ENCODE measurements around the gene SNN. TPM values are rescaled to one million over a fixed set of nuclear protein-coding genes. Genes with fewer than 3 reads are reported as not detected.
A peak's percentile ranks its signal among the peaks of the same experiment; 100 is the strongest.

The SNN gene
- total RNA-seq, 1 donor from 2014 or later, result 22.4 TPM

- ATAC-seq (peak; percentile 56), DNase-seq (peak; percentile 65)
- intact Hi-C loops (cut with micrococcal nuclease), result no loop called here
These were observed 7.6 kb downstream of the SNN start for GRCh38 chr16:11675561-11676511.

- DNase-seq (no peak), ATAC-seq (no peak)
- intact Hi-C loops (cut with micrococcal nuclease), result no loop called here
These were observed 8.5 kb downstream of the SNN start for GRCh38 chr16:11676799-11677198.

GRCh38 chr16:11677451-11677951 is 9.2 kb downstream of the SNN start:
- DNase-seq (no peak), ATAC-seq (peak; percentile 17)
- intact Hi-C loops (cut with micrococcal nuclease), result no loop called here

GRCh38 chr16:11677959-11678881 is 10.0 kb downstream of the SNN start:
- no peak for DNase-seq
- intact Hi-C loops (cut with micrococcal nuclease), result no loop called here
- no peak for ATAC-seq

- intact Hi-C loops (cut with micrococcal nuclease), result no loop called here
- no peak for DNase-seq
These were observed 11.0 kb downstream of the SNN start for GRCh38 chr16:11679250-11679649.

GRCh38 chr16:11679941-11680911 is 12.0 kb downstream of the SNN start:
- DNase-seq, result no peak
- intact Hi-C loops (cut with micrococcal nuclease), result no loop called here
- no peak for ATAC-seq

More at GRCh38 chr16:11679250-11679649, 11.0 kb downstream of the SNN start:
- no peak for ATAC-seq

- peak; percentile 15 for ATAC-seq
- DNase-seq, result no peak
These were observed 13.3 kb downstream of the SNN start for GRCh38 chr16:11681556-11681955.

GRCh38 chr16:11681976-11682654 is 13.9 kb downstream of the SNN start:
- ATAC-seq, result no peak
- no peak for DNase-seq
- intact Hi-C loops (cut with micrococcal nuclease), result no loop called here

More at GRCh38 chr16:11681556-11681955, 13.3 kb downstream of the SNN start:
- intact Hi-C loops (cut with micrococcal nuclease), result no loop called here

- intact Hi-C loops (cut with micrococcal nuclease), result no loop called here
- ATAC-seq, result no peak
- no peak for DNase-seq
These were observed 14.4 kb downstream of the SNN start for GRCh38 chr16:11682655-11683096.

- intact Hi-C loops (cut with micrococcal nuclease), result no loop called here
- DNase-seq (no peak), ATAC-seq (no peak)
These were observed 14.9 kb downstream of the SNN start for GRCh38 chr16:11683145-11683544.

GRCh38 chr16:11684231-11685025 is 16.2 kb downstream of the SNN start:
- no peak for ATAC-seq
- no peak for DNase-seq
- intact Hi-C loops (cut with micrococcal nuclease), result no loop called here

- DNase-seq (no peak), ATAC-seq (no peak)
- intact Hi-C loops (cut with micrococcal nuclease), result no loop called here
These were observed 17.8 kb downstream of the SNN start for GRCh38 chr16:11685844-11686618.

GRCh38 chr16:11686713-11687380 is 18.6 kb downstream of the SNN start:
- DNase-seq, result no peak
- intact Hi-C loops (cut with micrococcal nuclease), result no loop called here
- no peak for ATAC-seq

- intact Hi-C loops (cut with micrococcal nuclease), result no loop called here
- ATAC-seq, result no peak
- DNase-seq, result no peak
These were observed 19.6 kb downstream of the SNN start for GRCh38 chr16:11687601-11688519.

- DNase-seq (no peak), ATAC-seq (no peak)
- intact Hi-C loops (cut with micrococcal nuclease), result no loop called here
These were observed 20.2 kb downstream of the SNN start for GRCh38 chr16:11688520-11688886.
